CD4-positive, alpha-beta T cell treated with Interferon alpha-2 for 1 hour (primary cell): Measurements from ENCODE around the gene OR2T29.
"Not testable (repeated sequence)": the region's sequence is repeated elsewhere in the genome, so short reads cannot be mapped to it uniquely, and the experiment has no call there.

Experiments used
- DNase-seq, 2 donors: peaks; one replicate each; pipeline ENCODE4 v3.0.0-alpha.2; 2020 to 2022

The OR2T29 gene

GRCh38 chr1:248507773-248508172 is 54.8 kb downstream of the OR2T29 start, which contains the start of gene OR2G6:
OR2G6 (plus strand) TSS chr1:248508073; CDS start chr1:248521647, 13,574 bp downstream.
- DNase-seq: not testable (repeated sequence)
